HG02970 (cell line): ENCODE results near the gene LAMC3.

Experiments used
- ATAC-seq: cut with Tn5 transposase; IDR thresholded peaks from one replicate; pipeline ENCODE4 v1.9.1; 2021; ENCODE audit warnings: mild to moderate bottlenecking, moderate library complexity, moderate number of reproducible peaks; ENCODE audit not compliant: unreplicated experiment, low FRiP score

The LAMC3 gene

DNA sequence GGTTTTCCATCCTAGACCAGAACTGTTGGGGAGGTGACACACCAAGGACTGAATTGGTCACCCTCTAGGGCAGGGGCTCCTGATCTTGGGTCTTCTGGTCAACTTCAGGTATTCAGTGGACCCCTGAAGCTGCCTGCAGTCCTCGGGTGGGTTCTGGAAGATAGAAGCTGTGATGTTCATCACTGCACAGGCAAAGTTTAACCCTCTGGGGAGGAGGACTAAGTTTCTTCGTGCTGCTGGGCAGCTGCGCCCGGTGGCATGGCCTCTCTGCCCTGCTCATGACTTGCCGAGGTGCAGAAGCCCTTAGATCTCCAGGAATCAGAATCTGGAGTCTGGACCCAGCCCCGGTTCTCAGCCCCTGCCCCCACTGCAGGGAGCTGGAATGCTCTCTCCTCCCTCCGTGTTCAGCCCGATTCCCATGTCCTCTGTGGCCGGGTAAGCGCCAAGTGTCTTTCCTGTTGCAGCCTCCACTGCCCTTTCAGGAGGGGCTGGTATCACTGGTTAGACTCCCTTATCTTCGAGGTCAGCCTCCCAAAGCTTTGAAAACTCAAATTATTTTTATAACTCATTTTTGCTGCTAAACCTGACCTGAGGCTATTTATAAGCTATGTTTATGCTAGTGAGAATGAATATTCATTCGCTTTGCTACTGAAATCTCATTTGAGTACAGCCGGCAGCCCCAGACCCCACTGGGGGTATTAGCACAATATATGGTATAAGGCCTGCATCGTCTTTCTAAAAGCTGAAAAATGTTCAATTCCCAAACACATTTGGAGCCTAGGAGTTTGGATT, 1.7 kb downstream of the LAMC3 start:
- ATAC-seq = no peak

GRCh38 chr9:131011274-131012022, 2.5 kb downstream of the LAMC3 start:
- no peak for ATAC-seq

DNA sequence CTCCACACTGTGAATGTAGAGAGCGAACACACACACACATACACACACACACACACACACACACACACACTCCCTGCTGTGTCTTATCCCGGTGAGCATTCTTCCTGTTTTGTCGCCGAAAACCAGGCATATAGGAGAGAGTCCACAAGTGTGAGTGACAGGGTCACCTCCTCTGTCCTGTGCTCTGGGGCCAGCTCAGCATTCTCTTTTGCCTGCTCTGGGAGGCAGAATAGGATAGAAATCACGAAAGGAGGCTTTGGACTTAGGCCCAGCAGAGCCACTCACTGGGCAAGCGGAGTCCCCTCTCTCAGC, 3.0 kb downstream of the LAMC3 start:
- no peak for ATAC-seq

- ATAC-seq = no peak
These were observed 3.5 kb downstream of the LAMC3 start for GRCh38 chr9:131012396-131012917.

- no peak for ATAC-seq
These were observed 4.2 kb downstream of the LAMC3 start for GRCh38 chr9:131013015-131013755.

GRCh38 chr9:131013771-131014676, 5.0 kb downstream of the LAMC3 start:
- no peak for ATAC-seq

GRCh38 chr9:131015112-131015511, 6.1 kb downstream of the LAMC3 start:
- no peak for ATAC-seq

- no peak for ATAC-seq
These were observed 7.0 kb downstream of the LAMC3 start for GRCh38 chr9:131015876-131016397.

DNA sequence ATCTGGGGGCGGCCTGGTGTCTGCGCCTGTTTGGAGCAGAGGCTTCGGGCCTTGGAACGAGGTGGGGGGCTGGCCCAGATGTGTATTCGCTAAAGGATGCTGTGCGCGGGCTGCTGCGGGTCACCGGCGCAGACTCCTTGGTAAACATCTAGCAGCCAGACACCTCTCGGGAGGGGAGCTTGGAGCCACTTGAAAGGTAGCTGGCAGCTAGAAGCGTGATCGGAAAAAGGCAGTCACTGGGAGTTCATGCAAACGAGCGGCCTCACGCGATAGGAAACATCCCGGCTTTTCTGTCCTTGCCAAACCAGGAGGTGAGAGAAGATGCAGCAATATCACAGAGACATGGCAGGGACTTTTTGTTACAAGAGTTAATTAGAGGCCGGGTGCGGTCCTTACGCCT, 8.1 kb downstream of the LAMC3 start:
- ATAC-seq = no peak

DNA sequence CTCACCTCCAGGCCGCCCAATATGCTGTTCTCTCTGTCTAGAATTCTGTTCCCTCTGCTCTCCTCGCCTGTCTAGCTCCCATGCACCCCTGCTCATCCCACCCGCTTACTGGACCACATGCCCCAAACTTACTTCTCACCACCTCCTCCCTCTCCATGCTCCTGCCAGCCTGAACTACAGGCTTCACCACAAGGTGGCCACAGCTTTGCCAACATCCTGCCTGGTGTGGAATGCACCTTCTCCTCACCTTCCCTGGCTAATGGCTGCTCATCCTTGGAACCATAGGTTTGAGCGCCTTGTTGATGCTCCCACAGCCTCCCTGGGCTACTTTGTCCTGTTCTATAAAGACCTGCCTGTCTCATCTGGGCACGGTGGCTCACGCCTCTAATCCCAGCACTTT, 9.6 kb downstream of the LAMC3 start:
- ATAC-seq = no peak

- ATAC-seq = no peak
These were observed 10.6 kb downstream of the LAMC3 start for GRCh38 chr9:131019388-131020239.

DNA sequence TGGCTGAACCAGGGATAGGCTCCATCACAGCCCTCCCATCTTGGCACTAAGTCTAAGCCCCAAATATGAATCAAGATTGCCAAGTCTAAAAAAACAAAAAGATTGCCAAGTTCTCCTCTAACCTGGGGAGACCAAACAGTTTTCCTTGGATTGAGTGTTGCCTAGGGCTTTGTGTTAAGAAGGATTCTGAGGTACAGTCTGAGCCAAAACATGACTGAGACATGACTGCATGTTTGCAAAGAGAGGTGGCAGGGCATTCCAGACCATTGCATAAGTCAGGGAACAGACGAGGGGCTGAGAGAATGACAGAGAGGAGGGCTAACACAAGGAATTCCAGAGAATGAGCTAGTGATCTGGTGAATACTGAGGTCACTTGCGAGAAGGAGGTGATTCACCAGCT, 11.4 kb downstream of the LAMC3 start:
- no peak for ATAC-seq

DNA sequence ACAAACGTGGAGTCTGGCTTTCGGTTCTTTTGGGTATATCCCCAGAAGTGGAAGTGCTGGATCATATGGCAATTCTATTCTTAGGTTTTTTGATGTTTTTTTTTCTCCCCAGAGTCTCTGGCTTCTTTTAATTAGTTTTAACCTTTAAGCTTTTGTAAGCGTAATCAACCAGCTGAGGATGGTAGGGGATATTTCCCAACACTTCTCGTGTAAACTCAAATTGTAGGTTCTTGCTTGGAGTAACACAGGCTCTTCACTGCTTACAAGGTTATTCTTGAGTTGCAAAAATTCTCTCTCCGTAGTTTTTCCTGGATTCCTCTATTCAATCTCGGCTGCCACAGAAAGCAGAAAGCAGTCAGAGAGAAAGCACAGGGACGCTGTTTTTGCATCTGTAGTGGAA, 11.9 kb downstream of the LAMC3 start:
- no peak for ATAC-seq

DNA sequence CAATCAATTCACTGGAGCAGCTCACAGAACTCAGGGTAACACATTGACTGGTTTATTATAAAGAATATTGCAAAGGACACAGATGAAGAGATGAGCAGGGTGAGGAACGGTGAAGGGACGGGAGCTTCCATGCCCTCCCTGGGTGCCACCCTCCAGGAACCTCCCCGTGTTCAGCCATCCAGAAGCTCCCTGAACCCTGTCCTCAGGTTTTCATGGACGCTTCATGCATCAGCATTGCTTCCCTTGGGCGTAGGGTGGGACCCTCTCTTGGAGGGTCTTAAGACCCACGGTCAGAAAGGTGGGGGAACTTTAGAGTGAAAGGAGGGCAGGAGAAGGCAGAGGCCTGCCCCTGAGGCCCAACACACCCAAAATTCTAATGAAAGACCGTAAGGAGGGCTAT, 12.8 kb downstream of the LAMC3 start:
- ATAC-seq = no peak

GRCh38 chr9:131024978-131025868, 16.2 kb downstream of the LAMC3 start:
- no peak for ATAC-seq

GRCh38 chr9:131025953-131026858, 17.2 kb downstream of the LAMC3 start:
- ATAC-seq = no peak
